SKM-1 (cell line): ENCODE results near the gene SLC44A1.

ENCODE experiments used
- DNase-seq: peaks from one replicate; lab custom pipeline; 2025; ENCODE audit not compliant: unreplicated experiment; lab: John Stamatoyannopoulos, UW

The SLC44A1 gene

DNA sequence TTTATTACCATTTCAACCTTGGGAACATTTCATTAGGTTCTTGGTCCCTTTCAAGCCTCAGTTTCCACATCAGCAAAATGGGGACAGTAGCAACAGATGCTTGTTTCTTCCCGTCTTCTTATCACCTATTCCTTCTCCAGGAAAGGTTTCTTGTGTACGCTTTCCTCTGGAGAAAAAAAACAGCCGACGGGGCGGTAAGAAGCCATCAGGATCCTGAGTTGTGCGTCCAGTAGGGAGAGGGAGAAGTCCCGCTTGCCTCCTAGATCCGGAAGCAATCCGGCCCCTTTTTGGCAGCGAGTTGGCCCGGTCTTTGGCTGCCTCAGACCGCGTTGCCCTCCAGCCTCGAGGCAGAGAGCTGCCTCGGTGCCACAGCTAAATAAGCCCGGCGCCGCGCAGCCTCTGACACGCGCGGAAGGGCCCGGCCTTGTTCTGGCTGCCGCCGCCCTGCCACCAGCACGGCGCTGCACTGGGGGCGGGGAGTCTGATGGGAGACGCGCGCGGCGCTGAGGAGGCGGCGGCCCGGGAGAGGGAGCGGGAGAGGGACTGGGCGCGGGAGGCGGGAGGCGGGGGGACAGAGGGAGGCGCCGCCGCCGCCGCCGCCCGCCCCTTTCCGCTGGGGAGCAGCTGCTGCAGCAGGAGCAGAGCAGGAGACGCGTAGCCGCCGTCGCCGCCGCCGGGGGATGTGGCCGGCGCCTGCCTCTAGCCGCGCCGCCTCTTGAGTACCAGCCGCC, at the start of gene SLC44A1:
Gene SLC44A1, plus strand, starts transcription at position 649 of the 731 bp plus-strand sequence. CDS start 218 bp downstream, outside the sequence.
- peak; percentile 49 for DNase-seq

DNA sequence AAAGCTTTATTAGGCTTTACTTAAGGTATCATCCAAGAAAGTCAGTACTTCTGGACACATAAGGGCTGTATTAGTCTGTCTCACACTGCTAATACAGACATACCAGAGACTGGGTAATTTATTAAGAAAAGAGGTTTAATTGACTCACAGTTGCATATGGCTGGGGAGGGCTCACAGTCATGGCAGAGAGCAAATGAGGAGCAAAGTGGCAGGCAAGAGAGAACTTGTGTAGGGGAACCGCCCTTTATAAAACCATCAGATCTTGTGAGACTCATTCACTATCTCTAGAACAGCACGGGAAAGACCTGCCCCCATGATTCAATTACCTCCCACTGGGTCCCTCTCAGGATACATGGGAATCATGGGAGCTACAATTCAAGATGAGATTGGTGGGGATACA, 49.2 kb upstream of the SLC44A1 start:
- DNase-seq = no peak

- DNase-seq = no peak
Measured at GRCh38 chr9:105198023-105198422, 46.4 kb upstream of the SLC44A1 start.

DNA sequence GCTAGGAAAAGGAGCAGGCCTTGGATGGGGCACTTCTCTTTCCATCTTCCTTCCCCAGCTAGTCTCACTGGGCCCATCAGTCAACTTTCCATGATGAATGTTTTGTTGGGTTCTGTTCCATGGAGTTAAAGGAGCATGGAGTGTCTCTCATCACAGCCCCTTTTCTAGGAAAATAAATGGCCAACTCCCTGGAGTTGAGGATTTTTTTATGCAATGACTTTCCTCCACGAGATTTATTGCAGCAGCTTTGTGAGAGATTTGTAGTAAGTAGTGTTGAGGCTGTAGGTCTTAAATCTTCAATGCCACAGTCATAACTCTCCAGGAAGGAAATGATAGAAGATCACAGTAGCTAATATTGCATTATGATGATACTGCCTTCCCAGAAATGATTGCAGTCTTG, 45.6 kb upstream of the SLC44A1 start:
- no peak for DNase-seq

- DNase-seq = no peak
Measured at GRCh38 chr9:105204416-105204815, 40.0 kb upstream of the SLC44A1 start.

GRCh38 chr9:105205787-105206495, 38.5 kb upstream of the SLC44A1 start:
- no peak for DNase-seq

DNA sequence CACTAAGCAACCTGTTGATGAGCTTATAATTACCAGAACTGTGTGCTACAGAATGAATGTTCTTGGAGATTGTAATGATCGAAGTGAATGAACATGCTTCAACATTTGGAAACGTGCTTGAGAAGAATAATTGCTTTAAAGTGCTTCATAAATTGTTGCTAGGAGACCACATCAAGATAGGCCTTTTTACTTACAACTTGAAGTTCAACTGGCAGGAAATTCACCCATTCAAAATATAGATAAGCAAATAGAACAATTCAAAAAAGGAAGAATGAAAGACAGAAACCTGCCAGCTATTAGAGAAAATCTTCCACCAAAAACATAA, 38.0 kb upstream of the SLC44A1 start:
- no peak for DNase-seq

- no peak for DNase-seq
Measured at GRCh38 chr9:105206821-105207699, 37.4 kb upstream of the SLC44A1 start.

DNA sequence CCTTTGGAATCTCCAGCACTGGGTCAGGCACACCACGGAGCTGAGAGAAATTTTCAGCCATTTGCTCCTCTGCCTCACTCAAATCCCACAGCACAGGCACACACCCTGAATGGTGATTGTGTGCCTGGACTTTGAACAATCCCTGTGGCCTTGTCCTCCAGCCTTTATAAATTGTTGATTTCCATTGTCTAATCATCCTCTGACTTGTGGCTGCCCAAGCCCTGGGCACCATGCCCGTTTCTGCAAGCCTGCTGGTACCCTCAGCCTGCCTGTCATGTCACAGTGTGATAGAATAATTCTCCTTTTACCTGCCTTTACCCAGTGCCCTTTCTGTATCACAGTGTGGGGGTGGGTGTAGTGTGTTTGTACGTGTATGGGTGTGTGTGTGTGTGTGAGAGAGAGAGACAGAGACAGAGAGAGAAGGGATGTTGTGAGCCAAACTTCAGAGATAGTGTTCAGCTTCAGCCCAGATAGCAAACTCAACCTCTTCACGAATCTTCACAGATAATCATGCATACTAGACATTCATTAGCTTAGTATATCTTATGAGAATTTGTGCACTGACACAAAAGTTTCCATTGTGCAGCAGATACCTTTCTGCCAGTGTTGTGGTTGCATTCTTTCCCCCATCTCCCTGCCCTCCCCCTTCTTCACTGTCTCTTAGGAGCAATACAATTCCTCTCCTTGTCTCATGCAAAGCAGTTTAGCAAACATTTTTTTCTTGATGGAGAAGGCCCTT, 27.8 kb upstream of the SLC44A1 start:
- no peak for DNase-seq

- no peak for DNase-seq
Measured at GRCh38 chr9:105218673-105219072, 25.8 kb upstream of the SLC44A1 start.

DNA sequence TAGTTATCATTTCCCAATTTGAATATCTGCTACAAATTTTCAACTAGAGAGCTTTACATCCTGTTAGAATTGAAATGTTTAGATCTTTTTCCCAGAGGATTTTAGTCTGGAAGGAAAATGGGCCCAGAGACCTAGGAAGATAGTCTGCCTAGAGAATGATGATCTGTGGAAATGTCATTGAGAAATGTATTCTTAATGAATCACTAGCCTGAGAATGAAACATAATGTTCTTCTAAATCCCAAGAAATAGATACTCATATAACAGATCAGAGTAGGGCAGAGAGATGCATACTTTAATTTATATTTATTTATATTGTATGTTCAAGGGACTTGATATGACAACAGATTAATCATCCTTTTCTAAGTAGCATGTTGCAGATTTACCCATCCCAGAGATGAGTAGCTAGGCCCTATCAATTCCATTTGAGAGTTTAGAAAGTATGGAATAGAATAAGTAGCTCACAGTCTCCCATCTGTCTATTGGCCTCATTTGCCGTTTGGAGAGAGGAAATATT, 25.1 kb upstream of the SLC44A1 start:
- no peak for DNase-seq

GRCh38 chr9:105220451-105220850, 24.0 kb upstream of the SLC44A1 start:
- no peak for DNase-seq

GRCh38 chr9:105223544-105224140, 20.8 kb upstream of the SLC44A1 start:
- DNase-seq = no peak

GRCh38 chr9:105226055-105226454, 18.4 kb upstream of the SLC44A1 start:
- DNase-seq = no peak

- no peak for DNase-seq
Measured at GRCh38 chr9:105232207-105232606, 12.2 kb upstream of the SLC44A1 start.

- no peak for DNase-seq
Measured at GRCh38 chr9:105233873-105234272, 10.6 kb upstream of the SLC44A1 start.

GRCh38 chr9:105236261-105236660, 8.2 kb upstream of the SLC44A1 start:
- DNase-seq = no peak

DNA sequence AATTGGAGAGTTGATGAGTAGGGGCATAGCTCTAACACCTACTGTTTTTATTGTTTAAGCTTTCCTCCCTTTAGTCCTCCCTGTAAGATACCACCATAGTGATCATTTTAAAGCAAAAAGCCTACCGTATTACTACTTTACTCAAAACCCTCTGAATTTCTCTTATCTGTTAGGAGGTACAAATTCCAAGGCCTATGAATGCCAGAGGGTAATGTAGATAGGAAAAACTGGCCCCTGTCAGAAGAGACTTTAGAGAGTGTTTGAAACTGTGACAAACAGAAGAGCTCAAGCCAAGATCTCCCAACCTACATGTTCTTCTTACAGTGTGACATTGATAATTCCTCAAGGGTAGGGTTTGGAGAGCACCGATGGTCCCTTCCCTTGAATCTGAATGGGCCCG, 7.2 kb upstream of the SLC44A1 start:
- no peak for DNase-seq

- no peak for DNase-seq
Measured at GRCh38 chr9:105238302-105238701, 6.1 kb upstream of the SLC44A1 start.

DNA sequence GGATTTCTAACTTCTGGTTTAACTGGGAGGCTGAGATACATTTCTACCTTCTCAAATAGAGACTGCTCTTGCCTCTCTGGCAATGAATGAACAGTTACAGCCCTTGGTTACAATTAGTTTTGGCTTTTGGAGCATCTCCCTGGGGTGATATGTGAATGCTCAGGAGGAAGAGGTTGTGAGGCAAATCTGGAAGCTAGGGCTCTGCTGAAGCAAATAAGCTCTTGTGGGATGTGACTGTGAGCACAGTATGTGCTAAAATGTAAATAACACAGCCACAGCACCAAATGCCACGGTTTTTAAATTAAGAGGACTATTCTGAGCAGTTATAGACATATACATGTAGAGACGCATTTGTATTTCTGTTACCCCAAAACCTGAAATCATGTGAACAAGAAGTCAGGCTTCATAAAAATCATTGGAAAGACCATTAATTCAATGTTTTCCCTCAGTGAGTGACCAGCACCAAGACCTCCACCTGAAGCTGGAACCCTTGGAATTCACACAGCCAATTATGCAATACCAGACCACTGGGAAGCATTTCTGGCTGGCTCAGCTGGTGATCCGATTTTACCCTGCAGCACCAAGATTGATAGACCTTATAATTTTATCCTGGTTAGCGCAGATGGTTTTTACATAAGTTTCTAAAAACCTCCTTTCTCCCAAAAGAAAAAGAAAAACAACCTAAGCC, 3.0 kb upstream of the SLC44A1 start:
- no peak for DNase-seq
